ENCODE results near the gene AAK1.
"Not testable (repeated sequence)": the region's sequence is repeated elsewhere in the genome, so short reads cannot be mapped to it uniquely, and the experiment has no call there.

The AAK1 gene

GRCh38 chr2:69674316-69674670 lies 30.8 kb upstream of the AAK1 start:
- H3K4me3 ChIP-seq (ENCODE audit: low read depth, low read length) = no peak overlapping the region
- no peak for DNase-seq (ENCODE audit: low read depth)

DNA sequence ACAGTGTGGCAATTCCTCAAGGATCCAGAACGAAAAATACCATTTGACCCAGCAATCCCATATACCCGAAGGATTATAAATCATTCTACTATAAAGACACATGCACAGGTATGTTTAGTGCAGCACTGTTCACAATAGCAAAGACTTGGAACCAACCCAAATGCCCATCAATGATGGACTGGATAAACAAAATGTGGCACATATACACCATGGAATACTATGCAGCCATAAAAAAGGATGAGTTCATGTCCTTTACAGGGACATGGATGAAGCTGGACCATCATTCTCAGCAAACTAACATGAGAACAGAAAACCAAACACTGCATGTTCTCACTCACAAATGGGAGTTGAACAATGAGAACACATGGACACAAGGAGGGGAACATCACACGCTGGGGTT lies 29.6 kb upstream of the AAK1 start:
- not testable (repeated sequence) for DNase-seq (ENCODE audit: low read depth); H3K4me3 ChIP-seq (ENCODE audit: low read depth, low read length)

More at GRCh38 chr2:69674316-69674670, 30.8 kb upstream of the AAK1 start:
- TF ChIP-seq, protein P1, sequence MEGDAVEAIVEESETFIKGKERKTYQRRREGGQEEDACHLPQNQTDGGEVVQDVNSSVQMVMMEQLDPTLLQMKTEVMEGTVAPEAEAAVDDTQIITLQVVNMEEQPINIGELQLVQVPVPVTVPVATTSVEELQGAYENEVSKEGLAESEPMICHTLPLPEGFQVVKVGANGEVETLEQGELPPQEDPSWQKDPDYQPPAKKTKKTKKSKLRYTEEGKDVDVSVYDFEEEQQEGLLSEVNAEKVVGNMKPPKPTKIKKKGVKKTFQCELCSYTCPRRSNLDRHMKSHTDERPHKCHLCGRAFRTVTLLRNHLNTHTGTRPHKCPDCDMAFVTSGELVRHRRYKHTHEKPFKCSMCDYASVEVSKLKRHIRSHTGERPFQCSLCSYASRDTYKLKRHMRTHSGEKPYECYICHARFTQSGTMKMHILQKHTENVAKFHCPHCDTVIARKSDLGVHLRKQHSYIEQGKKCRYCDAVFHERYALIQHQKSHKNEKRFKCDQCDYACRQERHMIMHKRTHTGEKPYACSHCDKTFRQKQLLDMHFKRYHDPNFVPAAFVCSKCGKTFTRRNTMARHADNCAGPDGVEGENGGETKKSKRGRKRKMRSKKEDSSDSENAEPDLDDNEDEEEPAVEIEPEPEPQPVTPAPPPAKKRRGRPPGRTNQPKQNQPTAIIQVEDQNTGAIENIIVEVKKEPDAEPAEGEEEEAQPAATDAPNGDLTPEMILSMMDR (IDR thresholded peaks at IDR 0.05; ENCODE audit: insufficient read depth, low read depth, low read length, missing control alignments) = no peak

GRCh38 chr2:69669666-69670065 lies 26.1 kb upstream of the AAK1 start:
- TF ChIP-seq, protein P1 (IDR thresholded peaks at IDR 0.05; ENCODE audit: insufficient read depth, low read depth, low read length, missing control alignments) = no peak
- DNase-seq (ENCODE audit: low read depth) = no peak
- no peak overlapping the region for H3K4me3 ChIP-seq (ENCODE audit: low read depth, low read length)

- no peak overlapping the region for H3K4me3 ChIP-seq (ENCODE audit: low read depth, low read length)
- TF ChIP-seq, protein P1 (IDR thresholded peaks at IDR 0.05; ENCODE audit: insufficient read depth, low read depth, low read length, missing control alignments) = no peak
- DNase-seq (ENCODE audit: low read depth) = no peak
Measured at GRCh38 chr2:69668598-69668997, 25.1 kb upstream of the AAK1 start.

DNA sequence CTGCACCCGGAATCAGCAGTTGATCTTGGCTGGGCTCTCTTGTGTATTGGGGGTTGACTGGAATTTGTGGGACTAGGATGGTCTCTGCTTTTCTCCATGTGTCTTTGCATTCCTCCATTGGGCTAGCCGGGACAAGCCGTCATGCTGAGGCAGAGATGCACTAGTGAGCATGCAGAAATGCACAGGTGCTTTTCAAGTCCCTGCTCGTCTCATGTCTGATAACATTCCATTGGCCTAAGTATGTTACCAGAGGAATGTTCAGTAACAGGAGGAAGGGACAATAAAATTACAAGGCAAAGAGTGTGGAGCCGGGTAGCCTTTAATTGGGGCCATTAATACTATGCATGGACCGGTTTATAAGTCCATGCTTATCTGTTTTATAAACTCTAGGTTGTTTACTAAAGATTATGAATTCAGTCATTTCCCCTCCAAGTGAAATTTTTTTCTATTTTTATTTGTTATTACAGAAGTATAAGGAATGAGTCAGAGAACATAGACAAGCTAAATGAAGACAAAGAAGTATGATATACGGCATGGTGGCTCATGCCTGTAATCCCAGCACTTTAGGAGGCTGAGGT lies 24.4 kb upstream of the AAK1 start:
- no peak for DNase-seq (ENCODE audit: low read depth)
- TF ChIP-seq, protein P1 (IDR thresholded peaks at IDR 0.05; ENCODE audit: insufficient read depth, low read depth, low read length, missing control alignments) = no peak

DNA sequence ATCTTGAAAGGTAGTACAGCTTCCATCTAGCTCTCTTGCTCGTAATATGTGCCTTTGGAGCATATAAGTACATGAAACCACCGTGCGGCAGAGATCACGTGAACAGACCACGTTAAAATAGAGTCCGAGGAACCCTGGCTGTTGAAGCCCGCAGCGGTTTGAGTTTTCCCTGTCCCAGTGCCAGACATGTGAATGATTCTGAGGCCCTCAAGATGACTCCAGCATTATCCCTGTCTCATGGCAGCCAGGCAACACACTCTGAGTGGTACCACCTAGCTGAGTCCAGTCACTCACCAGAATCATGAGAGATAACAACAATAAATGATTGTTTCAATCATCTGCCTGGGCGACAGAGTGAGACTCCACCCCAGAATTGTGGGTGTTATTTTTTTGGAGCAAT lies 21.6 kb upstream of the AAK1 start:
- no peak overlapping the region for H3K4me3 ChIP-seq (ENCODE audit: low read depth, low read length)
- TF ChIP-seq, protein P1 (IDR thresholded peaks at IDR 0.05; ENCODE audit: insufficient read depth, low read depth, low read length, missing control alignments) = no peak
- DNase-seq (ENCODE audit: low read depth) = no peak

More for the DNA sequence above, 24.4 kb upstream of the AAK1 start:
- no peak overlapping the region for H3K4me3 ChIP-seq (ENCODE audit: low read depth, low read length)

DNA sequence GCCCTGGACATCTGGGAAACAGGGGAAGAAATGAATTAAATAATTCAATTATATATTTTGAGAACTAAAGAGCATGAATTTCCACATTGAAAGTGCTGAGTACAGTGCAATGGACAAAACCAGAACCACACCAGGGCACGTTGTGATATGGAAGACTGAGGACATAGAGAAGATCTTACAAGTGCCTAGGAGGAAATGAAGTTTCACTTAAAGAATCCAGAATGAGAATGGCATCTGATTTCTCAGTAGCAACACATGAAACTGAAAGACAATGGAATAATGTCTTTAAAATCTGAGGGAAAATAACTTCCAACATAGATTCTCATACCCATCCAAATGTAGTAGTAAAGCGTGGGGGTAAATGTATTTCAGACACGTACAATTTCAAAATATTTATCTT lies 20.3 kb upstream of the AAK1 start:
- DNase-seq (ENCODE audit: low read depth) = no peak
- no peak overlapping the region for H3K4me3 ChIP-seq (ENCODE audit: low read depth, low read length)
- TF ChIP-seq, protein P1 (IDR thresholded peaks at IDR 0.05; ENCODE audit: insufficient read depth, low read depth, low read length, missing control alignments) = no peak

- H3K4me3 ChIP-seq (ENCODE audit: low read depth, low read length); DNase-seq (ENCODE audit: low read depth): not testable (repeated sequence)
Measured at GRCh38 chr2:69662547-69662946, 19.0 kb upstream of the AAK1 start.
